ENCODE data around the gene KIZ. TPM values are rescaled to one million over a fixed set of nuclear protein-coding genes. Genes with fewer than 3 reads are reported as not detected.

KIZ gene
- total RNA-seq, 2 experiments from 2014 or later = 31.1 to 33.8 TPM

DNA sequence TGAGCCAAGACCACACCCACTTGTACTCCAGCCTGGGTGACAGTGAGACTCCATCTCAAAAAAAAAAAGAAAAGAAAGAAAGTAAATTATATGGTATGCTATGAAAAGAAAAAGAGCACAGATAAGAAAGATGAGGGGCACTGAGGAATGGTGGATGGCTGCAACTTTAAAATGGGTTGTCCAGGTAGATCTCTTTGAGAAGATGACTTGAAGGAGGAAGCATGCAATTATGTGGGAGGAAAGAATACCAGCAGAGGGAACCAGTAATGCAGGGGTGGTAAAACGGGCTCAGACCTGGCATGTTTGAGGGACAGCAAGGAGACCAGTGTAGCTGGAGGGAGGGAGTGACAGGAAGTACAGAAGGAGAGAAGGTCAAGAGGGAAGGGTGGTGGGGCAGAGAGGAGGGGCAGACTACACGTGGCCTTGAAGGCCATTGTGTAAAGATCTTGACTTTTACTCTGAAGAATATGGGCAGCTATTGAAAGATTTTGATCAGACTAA lies 42.0 kb upstream of the KIZ start:
- CTCF ChIA-PET = no interaction called here
- Histone ChIP-seq H3K4me1 (ENCODE audit: insufficient read depth, low read length) (no peaks in the 10 kb centered on the region), H3K36me3 (ENCODE audit: insufficient read depth, low read length) (no peaks in the 10 kb centered on the region), H3K4me3 (ENCODE audit: low read length) (no peak overlapping the region), H3K27me3 (ENCODE audit: control insufficient read depth in 1 of 2, insufficient read depth in 2 of 2, low read length in 2 of 2) (peaks cover 9 to 40% of the 10 kb centered on the region in 2 experiments), H3K9me3 (ENCODE audit: control insufficient read depth in 1 of 2, insufficient read depth in 1 of 2, low read length in 2 of 2) (no peaks in the 10 kb centered on the region), H3K27ac (ENCODE audit: low read depth in 1 of 2, low read length in 2 of 2) (no peak overlapping the region)
- no peak for DNase-seq
- intact Hi-C loops (cut with DNase I, micrococcal nuclease) = no loop called here
- Mint-ChIP-seq H3K4me1 (ENCODE audit: low read depth) (no peaks in the 10 kb centered on the region), H3K4me3 (no peak overlapping the region), H3K27ac (no peak overlapping the region), H3K9me3 (no peaks in the 10 kb centered on the region), H3K36me3 (ENCODE audit: low read depth) (no peaks in the 10 kb centered on the region), H3K27me3 (peaks cover 78% of the 10 kb centered on the region)
- ATAC-seq (ENCODE audit: poor library complexity) = no peak
- POLR2A ChIA-PET = no interaction called here
- TF ChIP-seq, protein P1, sequence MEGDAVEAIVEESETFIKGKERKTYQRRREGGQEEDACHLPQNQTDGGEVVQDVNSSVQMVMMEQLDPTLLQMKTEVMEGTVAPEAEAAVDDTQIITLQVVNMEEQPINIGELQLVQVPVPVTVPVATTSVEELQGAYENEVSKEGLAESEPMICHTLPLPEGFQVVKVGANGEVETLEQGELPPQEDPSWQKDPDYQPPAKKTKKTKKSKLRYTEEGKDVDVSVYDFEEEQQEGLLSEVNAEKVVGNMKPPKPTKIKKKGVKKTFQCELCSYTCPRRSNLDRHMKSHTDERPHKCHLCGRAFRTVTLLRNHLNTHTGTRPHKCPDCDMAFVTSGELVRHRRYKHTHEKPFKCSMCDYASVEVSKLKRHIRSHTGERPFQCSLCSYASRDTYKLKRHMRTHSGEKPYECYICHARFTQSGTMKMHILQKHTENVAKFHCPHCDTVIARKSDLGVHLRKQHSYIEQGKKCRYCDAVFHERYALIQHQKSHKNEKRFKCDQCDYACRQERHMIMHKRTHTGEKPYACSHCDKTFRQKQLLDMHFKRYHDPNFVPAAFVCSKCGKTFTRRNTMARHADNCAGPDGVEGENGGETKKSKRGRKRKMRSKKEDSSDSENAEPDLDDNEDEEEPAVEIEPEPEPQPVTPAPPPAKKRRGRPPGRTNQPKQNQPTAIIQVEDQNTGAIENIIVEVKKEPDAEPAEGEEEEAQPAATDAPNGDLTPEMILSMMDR (IDR thresholded peaks at IDR 0.05) = no peak

DNA sequence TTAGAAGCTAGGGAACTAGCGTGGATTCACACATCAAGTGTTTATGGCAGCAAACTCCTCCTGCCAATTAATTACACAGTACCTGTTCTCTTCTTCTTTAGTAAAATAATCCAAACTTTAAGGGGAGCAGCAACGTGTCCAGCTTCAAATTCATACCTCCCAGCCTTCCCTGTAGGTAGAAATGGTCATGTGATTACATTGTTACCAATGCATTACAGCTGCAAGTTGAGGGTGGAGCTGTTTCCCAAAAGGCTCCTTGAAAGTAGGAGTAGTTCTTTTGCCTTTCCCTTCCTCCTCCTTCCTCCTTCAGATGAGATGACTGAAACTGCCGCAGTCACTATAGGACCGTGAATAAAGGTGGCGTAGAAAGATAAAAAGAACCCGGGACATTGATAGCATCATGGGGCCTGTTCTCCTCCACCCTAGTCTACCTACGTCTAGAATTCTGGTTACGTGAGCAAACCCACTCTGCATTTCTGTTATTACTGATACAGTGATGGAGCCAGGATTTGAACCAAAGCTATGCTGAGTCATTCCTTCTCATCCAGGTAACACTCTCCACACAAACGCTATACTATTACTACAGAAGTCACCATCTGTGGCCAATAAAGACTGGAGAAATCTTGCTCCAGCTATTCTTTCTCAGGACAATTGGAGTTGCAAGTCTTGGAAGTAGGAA lies 37.9 kb upstream of the KIZ start:
- Mint-ChIP-seq H3K27me3 (peaks cover 79% of the 10 kb centered on the region), H3K27ac (no peak overlapping the region), H3K9me3 (no peaks in the 10 kb centered on the region), H3K4me1 (ENCODE audit: low read depth) (no peaks in the 10 kb centered on the region), H3K36me3 (ENCODE audit: low read depth) (no peaks in the 10 kb centered on the region), H3K4me3 (no peak overlapping the region)
- intact Hi-C loops (cut with DNase I, micrococcal nuclease) = no loop called here
- no peak overlapping the region for H3K27ac ChIP-seq (ENCODE audit: low read depth in 1 of 2, low read length in 2 of 2)
- CTCF ChIA-PET = no interaction called here
- no peaks in the 10 kb centered on the region for H3K9me3 ChIP-seq (ENCODE audit: control insufficient read depth in 1 of 2, insufficient read depth in 1 of 2, low read length in 2 of 2)
- ATAC-seq (ENCODE audit: poor library complexity) = no peak
- peaks cover 25 to 74% of the 10 kb centered on the region in 2 experiments for H3K27me3 ChIP-seq (ENCODE audit: control insufficient read depth in 1 of 2, insufficient read depth in 2 of 2, low read length in 2 of 2)
- H3K4me1 ChIP-seq (ENCODE audit: insufficient read depth, low read length) = no peaks in the 10 kb centered on the region
- POLR2A ChIA-PET = no interaction called here
- H3K4me3 ChIP-seq (ENCODE audit: low read length) = no peak overlapping the region
- no peak for DNase-seq
- no peaks in the 10 kb centered on the region for H3K36me3 ChIP-seq (ENCODE audit: insufficient read depth, low read length)
- TF ChIP-seq, protein P1 (IDR thresholded peaks at IDR 0.05) = no peak

- intact Hi-C loops (cut with DNase I, micrococcal nuclease) = no loop called here
- no peak overlapping the region for H3K4me3 Mint-ChIP-seq
- no peaks in the 10 kb centered on the region for H3K4me1 Mint-ChIP-seq (ENCODE audit: low read depth)
- no peaks in the 10 kb centered on the region for H3K9me3 Mint-ChIP-seq
- no peak overlapping the region for H3K4me3 ChIP-seq (ENCODE audit: low read length)
- H3K36me3 ChIP-seq (ENCODE audit: insufficient read depth, low read length) = no peaks in the 10 kb centered on the region
- H3K27me3 ChIP-seq (ENCODE audit: control insufficient read depth in 1 of 2, insufficient read depth in 2 of 2, low read length in 2 of 2) = peaks cover 33 to 71% of the 10 kb centered on the region in 2 experiments
- TF ChIP-seq, protein P1 (IDR thresholded peaks at IDR 0.05) = no peak
- DNase-seq (no peak), ATAC-seq (ENCODE audit: poor library complexity) (no peak)
- ChIA-PET CTCF (no interaction called here), POLR2A (no interaction called here)
- no peaks in the 10 kb centered on the region for H3K36me3 Mint-ChIP-seq (ENCODE audit: low read depth)
- H3K9me3 ChIP-seq (ENCODE audit: control insufficient read depth in 1 of 2, insufficient read depth in 1 of 2, low read length in 2 of 2) = no peaks in the 10 kb centered on the region
- H3K27ac Mint-ChIP-seq = no peak overlapping the region
- peaks cover 83% of the 10 kb centered on the region for H3K27me3 Mint-ChIP-seq
- no peak overlapping the region for H3K27ac ChIP-seq (ENCODE audit: low read depth in 1 of 2, low read length in 2 of 2)
- no peaks in the 10 kb centered on the region for H3K4me1 ChIP-seq (ENCODE audit: insufficient read depth, low read length)
Observed at GRCh38 chr20:21089391-21089790, 36.5 kb upstream of the KIZ start.
